GM18873 (cell line): ENCODE results near the gene TPSAB1.
"Not testable (repeated sequence)": the region's sequence is repeated elsewhere in the genome, so short reads cannot be mapped to it uniquely, and the experiment has no call there.

Experiments used
- ATAC-seq: cut with Tn5 transposase; IDR thresholded peaks from one replicate; pipeline ENCODE4 v1.9.1; 2021; ENCODE audit warnings: mild to moderate bottlenecking, moderate library complexity, moderate number of reproducible peaks; ENCODE audit not compliant: unreplicated experiment, low FRiP score

TPSAB1 gene

DNA sequence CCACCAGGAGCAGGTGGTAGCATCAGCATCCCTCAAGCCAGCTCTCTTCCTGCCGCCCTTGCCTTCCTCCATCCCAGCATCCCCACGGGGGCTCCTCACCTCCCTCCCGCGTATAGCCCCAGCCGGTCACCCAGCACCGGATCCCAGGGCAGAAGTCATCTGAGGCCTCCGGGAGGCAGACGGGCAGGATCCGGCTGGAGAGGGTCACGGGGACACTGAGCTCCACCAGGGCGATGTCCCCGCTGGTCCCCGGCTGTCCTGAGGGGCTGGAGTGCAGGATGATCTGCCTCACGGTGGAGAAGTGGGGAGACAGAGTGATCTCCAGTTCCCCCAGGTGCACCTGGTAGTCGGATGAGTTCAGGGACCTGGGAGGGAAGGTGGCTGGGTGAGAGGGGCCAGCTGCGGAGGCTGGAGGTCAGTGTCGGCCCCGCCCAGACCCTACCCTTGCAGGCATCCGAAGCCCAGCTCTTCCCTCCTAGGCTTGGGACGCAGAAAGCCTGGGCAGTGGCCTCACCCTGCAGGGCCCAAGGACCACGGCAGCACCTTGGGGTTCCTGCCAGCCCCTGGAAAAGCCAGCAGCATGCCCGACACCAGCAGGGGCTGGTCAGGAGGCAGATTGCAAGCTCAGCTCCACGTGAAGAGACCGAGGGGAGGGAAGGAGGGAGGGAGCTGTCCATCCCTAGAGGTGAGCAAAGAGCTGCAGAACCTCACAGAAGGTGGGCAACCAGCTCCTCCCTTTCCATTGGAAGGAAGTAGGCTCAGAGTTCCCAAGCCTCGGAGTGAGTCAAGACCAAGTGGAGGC lies 17.8 kb upstream of the TPSAB1 start:
- no peak for ATAC-seq

GRCh38 chr16:1223355-1224214 lies 16.9 kb upstream of the TPSAB1 start:
- no peak for ATAC-seq

GRCh38 chr16:1224558-1224957 lies 15.9 kb upstream of the TPSAB1 start:
- no peak for ATAC-seq

DNA sequence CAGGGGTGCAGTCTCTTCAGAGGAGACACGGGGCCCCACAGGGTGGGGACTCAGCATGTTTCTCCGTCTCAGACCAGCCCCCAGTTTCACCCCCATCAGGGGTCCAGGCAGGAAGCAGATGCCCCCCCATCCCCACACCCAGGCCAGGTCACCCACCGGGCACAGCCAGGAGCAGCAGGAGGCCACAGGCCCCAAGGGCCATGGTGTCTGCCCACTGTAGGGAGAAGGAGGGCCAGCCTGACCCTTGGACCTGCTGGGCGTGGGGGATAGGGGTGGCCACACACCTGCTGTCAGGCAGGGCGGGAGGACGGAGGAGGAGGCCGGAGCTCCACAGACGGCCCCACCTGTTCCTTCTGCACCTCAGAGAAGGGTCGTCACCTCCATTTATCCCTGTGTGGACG lies 15.5 kb upstream of the TPSAB1 start, which contains the start of gene TPSG1:
TSS of gene TPSG1 (minus strand) at position 218 of the 401 bp plus-strand sequence. CDS start at position 202, 16 bp downstream.
- no peak for ATAC-seq

- not testable (repeated sequence) for ATAC-seq
Observed at GRCh38 chr16:1225728-1226311, 14.7 kb upstream of the TPSAB1 start.

- ATAC-seq: not testable (repeated sequence)
Observed at GRCh38 chr16:1226692-1227091, 13.8 kb upstream of the TPSAB1 start.

DNA sequence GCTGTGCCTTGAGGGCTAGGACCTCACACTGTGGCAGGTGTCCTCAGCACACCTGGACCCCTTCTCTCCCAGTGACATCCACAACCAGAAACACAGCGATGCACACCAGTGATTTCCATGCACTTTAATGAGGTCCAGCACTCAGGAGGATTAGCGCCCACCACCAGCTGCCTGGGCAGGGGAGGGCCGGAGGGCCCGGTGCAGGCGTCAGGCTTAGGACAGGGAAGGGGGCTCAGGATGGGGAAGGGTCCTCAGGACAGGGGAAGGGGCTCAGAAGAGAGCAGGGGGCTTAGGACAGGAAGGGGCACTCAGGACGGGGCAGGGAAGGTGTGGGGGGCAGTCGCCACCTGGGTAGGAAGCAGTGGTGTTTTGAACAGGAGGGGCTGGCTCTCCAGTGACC lies 12.3 kb upstream of the TPSAB1 start:
- not testable (repeated sequence) for ATAC-seq

DNA sequence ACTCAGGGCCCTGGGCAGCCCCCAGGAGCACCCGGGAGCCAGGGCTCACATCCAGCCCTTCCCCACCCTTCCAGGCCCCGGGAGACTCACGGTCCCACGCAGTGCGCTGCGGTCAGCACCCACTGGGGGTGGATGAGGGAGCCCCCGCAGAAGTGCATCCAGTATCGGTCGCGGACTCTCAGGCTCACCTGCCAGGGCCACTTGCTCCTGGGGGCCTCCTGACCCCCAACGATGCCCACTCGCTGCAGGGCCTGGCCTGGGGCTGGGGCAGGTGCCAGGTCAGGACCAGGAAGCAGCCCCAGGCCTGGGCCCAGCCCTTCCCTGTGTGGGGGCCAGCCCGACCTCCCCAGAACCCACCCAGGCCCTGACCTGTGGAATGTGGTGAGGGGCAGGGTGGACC lies 11.0 kb upstream of the TPSAB1 start:
- ATAC-seq: not testable (repeated sequence)

DNA sequence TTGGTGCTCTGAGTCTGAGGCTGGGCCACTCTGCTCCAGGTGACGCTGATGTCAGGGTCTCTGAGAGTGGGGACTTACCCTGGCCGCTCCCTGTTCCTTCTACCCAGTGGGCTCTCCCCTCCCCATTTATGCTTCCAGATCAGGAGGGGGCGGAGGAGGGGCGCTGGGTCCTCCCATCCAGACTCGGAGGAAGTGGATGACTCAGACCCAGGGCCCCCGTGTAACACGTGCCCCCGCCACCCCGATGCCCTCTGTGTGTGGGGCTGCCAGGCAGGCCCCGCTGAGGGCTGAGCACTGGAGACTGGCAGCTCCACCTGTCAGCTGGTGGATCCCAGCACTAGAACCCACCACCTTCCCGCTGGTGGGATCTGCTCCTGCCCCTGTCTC lies 10.4 kb upstream of the TPSAB1 start, which contains the start of gene TPSB2:
TSS of gene TPSB2 (minus strand) at position 101 of the 387 bp plus-strand sequence. CDS start 233 bp downstream, outside the sequence.
- not testable (repeated sequence) for ATAC-seq

DNA sequence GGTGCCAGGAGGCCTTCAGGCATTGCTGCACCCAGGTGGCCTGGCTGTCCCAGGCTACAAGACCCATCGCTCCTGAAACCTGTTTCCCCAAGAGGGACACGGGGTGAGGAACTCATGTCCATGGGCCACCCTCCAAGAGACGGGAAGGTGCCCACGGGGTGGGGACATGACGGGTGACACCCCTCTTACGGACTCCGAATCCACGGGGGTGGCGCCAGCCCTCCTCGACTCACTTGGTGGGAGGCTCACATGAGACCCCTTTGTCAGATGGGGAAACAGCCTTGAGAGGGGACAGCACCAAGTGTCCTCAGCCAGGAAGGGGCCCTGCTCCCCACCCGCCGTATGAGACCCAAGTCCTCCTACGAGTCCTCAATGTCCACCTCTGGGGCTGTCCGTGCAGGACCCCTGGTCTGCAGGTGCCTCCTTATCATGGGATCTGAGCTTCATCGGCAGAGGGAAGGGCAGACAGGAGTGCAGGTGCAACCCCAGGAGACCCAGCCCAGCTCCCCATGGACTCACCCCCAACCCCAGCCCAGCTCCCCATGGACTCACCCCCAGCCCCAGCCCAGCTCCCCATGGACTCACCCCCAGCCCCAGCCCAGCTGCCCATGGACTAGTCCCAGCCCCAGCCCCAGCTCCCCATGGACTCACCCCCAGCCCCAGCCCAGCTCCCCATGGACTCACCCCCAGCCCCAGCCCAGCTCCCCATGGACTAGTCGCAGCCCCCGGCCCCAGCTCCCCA lies 9.9 kb upstream of the TPSAB1 start:
- ATAC-seq: not testable (repeated sequence)

GRCh38 chr16:1231301-1231700 lies 9.2 kb upstream of the TPSAB1 start:
- ATAC-seq: not testable (repeated sequence)

DNA sequence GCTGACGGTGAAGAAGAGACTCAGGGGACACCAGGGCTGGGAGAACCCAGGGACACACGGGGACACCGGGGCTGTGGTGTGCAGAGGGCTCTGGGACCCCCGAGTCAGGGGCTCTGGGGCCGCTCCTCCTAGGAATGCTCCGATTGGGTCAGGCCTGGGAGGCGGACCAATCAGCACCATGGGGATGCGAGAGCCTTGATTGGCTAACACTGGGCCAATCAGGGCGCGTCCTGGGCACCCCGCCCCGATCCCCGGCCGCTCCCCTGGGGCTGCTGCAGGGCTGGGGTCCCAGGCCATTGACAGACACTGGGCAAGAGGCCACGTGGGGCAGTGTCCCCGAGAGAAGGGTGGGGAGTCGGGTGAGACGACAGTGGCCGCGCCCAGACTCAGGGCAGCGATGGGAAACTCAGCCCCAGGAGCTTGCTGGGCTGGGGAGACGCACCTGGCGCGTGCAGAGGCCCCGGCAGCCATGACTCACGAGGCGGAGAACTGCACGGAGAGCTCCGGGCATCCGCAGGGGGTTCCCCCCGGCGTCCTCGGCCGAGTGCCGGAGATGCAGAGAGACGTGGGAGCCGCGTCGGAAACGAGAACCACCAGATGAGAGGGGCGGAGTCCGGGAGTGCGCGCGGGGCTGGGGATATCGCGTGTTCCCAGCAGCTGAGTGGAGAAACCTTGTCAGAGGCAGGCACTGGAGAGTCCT lies 8.3 kb upstream of the TPSAB1 start:
- ATAC-seq: not testable (repeated sequence)

- ATAC-seq: not testable (repeated sequence)
Observed at GRCh38 chr16:1236659-1237058, 3.8 kb upstream of the TPSAB1 start.

- ATAC-seq: no peak
Observed at GRCh38 chr16:1237990-1238389, 2.5 kb upstream of the TPSAB1 start.

- not testable (repeated sequence) for ATAC-seq
Observed at GRCh38 chr16:1238909-1239308, 1.6 kb upstream of the TPSAB1 start.

GRCh38 chr16:1239575-1239974 lies 930 bp upstream of the TPSAB1 start:
- not testable (repeated sequence) for ATAC-seq

DNA sequence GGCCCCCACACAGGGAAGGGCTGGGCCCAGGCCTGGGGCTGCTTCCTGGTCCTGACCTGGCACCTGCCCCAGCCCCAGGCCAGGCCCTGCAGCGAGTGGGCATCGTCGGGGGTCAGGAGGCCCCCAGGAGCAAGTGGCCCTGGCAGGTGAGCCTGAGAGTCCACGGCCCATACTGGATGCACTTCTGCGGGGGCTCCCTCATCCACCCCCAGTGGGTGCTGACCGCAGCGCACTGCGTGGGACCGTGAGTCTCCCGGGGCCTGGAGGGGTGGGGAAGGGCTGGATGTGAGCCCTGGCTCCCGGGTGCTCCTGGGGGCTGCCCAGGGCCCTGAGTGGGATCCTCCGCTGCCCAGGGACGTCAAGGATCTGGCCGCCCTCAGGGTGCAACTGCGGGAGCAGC lies 576 bp downstream of the TPSAB1 start:
- ATAC-seq: not testable (repeated sequence)

DNA sequence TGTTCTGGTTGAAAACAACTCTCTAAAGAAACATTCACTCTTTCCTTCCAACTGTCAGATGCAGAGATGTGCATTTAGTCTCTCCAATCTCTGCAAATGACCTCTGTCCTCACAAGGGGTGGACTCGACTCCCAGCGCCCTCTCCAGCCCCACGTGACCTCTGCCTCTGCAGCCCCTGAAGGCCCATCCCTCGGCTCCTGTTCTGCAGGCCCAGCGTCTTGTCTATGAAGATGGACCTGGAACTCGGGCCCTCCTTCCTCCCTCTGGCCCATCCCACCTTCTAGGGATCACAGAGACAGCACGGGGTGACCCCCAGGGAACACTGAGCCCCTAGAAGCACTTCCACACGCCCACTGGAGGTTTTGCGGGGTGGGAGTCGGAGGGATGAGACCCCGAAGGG lies 2.9 kb downstream of the TPSAB1 start:
- not testable (repeated sequence) for ATAC-seq
